HK-2 (cell line): Measurements from ENCODE around the gene RPS19.

Source experiments
- DNase-seq: peaks from one replicate; pipeline ENCODE4 v3.0.0-alpha.2; 2018; ENCODE audit not compliant: unreplicated experiment

The RPS19 gene

GRCh38 chr19:41879080-41879479 is 19.0 kb downstream of the RPS19 start:
- no peak for DNase-seq

DNA sequence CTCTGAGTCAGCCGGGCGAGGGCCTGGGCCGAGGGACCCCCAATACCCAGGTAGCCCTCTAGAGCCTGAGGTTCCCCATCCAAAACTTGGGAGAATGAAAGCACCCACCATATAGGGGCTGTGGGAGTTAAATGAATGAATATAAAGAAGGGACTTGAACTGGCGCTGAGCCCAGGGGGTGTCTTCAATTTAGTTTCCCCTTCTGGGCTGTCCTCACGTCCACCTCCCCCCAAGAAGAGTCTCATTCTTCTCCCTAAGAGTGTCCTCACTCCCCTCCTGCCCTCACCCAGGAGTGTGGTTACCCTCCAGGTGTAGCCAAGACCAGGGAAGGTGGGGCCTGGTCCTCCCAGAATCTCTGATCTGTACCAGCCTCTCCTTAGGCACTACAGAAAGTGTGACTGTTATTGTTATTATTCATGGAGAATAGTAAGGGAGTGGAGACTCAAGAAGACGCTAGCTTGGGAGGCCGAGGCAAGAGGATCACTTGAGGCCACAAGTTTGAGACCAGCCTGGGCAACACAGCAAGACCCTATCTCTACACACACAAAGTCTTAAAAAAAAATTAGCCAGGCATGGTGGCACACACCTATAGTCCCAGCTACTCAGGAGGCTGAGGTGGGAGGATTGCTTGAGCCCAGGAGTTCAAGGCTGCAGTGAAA is 19.7 kb downstream of the RPS19 start:
- no peak for DNase-seq

DNA sequence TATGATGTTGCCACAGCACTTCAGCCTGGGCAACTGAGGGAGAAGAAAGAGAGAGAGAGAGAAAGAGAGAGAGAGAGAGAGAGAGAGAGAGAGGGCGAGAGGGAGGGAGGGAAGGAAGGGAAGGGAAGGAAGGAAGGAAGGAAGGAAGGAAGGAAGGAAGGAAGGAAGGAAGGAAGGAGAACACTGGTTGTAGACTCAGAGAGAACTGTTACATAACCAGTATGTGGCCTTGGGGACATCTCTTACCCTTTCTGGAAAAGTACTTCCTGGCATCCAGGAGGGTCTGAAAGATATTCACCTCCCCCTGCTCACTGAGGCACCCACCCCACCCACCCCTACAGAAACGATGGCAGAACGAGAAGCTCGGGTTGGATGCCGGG is 20.3 kb downstream of the RPS19 start:
- no peak for DNase-seq

GRCh38 chr19:41882568-41883462 is 22.8 kb downstream of the RPS19 start, which contains the start of gene ARHGEF1:
ARHGEF1 (plus strand) TSS chr19:41883184; CDS start chr19:41888083, 4,899 bp downstream.
- peak; percentile 50 for DNase-seq

DNA sequence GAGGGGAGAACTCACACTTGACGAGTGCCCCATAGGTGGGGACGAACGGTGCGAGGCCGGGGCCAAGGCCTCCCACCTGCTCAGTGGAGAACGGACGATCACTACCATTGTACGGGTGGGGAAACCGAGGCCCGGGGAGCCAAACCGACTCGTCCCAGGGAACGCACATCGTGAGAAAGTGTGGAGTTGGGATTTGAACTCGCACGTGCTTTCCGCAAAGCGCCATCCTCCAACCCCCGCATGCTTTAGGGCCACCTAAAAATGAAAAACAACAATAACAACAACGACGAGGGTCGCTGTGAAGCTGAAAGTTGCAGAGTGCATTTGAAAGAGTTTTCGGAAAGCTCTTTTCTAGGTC is 23.4 kb downstream of the RPS19 start:
- no peak for DNase-seq

- DNase-seq = peak; percentile 95
Measured at GRCh38 chr19:41883821-41884733, 24.0 kb downstream of the RPS19 start.

- DNase-seq = no peak
Measured at GRCh38 chr19:41886761-41887710, 27.0 kb downstream of the RPS19 start.

GRCh38 chr19:41887711-41888382 is 27.8 kb downstream of the RPS19 start:
- peak; percentile 92 for DNase-seq

DNA sequence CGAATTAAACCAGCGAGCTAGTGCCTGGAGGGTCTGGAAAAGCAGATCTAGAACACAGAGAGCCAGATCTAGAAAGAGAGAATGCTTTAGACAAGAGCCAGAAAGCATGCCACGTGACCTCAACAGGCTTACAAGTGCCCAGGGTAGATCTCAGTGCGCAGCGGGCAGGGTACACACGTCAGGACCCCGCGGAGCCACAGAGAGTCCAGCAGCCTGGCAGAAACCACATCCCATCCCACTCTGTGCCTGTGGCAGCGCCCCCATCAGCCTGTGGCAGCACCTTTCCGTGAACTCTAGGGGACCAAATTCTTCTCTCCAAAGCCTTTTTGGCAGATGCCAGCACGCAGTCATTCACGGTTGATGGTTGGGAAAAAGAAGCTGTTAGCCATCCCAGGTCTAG is 28.9 kb downstream of the RPS19 start:
- no peak for DNase-seq

GRCh38 chr19:41889896-41890295 is 29.8 kb downstream of the RPS19 start:
- no peak for DNase-seq

DNA sequence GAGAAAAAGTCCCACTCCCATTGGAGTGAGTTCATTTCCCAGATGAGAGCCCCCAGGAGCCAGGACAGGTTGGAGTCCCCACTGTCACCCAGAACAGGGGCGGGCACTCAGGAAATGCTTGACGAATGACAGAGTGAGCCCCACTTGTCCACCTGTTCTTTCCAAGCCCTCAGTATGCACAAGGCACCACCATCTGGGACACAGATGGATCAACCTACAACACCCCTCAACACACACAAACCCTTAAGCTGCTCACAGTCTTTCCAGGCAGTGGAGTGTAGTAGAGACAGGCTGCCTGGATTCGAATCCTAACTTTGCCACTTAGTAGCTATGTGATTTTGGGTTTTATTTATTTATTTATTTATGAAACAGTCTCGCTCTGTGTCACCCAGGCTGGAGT is 30.9 kb downstream of the RPS19 start:
- DNase-seq = no peak

DNA sequence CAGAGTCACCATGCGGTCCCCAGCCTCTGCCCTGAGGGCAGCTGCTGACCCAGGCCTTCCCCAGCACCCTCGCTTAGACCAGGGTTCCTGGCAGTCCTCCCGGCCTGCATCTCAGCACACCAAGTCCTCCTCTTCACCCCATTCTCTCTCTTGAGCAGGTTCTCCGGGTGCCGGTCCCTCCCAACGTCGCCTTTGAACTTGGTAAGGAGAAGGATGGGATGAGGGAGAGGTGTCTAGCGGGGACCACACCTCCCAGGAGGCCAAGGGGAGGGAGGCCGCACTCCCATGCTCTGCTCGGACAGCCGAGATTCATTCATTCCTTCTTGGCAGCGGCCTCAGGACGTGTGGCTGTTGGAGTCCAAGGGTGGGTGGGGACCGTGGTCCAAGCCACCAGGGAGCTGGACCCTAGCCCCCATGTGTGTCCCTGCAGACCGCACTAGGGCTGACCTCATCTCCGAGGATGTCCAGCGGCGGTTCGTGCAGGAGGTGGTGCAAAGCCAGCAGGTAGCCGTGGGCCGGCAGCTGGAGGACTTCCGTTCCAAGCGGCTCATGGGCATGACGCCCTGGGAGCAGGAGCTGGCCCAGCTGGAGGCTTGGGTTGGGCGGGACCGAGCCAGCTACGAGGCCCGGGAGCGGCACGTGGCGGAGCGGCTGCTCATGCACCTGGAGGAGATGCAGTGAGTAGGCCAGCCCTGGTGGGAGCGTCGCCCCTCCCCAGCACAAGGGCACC is 32.3 kb downstream of the RPS19 start:
- no peak for DNase-seq

DNA sequence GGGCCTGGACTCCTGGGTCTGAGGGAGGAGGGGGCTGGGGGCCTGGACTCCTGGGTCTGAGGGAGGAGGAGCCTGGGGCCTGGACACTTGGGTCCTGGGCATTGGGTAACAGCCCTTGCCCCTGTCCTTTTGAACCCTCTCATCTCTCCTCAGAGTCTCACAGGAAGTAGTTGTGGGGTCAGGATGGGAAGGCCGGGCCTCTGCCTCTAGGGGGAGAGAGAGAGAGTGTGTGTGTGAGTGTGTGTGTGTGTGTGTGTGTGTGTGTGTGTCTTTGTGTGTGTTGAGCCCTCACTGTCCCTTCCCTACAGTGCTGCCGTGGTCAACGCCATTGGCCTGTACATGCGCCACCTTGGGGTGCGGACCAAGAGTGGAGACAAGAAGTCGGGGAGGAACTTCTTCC is 33.8 kb downstream of the RPS19 start:
- DNase-seq = peak; percentile 35

- DNase-seq = no peak
Measured at GRCh38 chr19:41894350-41894749, 34.3 kb downstream of the RPS19 start.

GRCh38 chr19:41895745-41896580 is 35.9 kb downstream of the RPS19 start:
- DNase-seq = no peak

GRCh38 chr19:41896581-41896942 is 36.5 kb downstream of the RPS19 start:
- DNase-seq = no peak

DNA sequence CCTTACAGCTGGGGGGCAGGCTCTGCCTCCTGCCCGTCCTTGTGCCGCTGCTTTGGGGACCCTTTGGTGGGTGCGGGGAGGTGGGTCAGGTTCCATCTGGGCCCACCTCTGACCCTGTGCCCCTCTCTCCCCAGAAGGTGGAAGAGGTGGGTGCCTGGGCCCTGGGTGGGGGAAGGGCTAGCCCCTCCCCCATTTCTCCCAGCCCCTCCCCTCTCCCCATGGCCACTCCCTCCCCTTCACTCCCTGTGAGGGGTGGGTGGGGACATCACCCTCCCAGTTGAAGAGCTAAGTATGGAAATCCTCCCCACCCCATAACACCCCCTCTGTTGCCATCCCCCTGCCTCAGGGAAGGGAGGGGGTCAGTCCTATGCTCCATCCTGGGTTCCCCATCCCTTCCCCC is 37.1 kb downstream of the RPS19 start:
- no peak for DNase-seq

DNA sequence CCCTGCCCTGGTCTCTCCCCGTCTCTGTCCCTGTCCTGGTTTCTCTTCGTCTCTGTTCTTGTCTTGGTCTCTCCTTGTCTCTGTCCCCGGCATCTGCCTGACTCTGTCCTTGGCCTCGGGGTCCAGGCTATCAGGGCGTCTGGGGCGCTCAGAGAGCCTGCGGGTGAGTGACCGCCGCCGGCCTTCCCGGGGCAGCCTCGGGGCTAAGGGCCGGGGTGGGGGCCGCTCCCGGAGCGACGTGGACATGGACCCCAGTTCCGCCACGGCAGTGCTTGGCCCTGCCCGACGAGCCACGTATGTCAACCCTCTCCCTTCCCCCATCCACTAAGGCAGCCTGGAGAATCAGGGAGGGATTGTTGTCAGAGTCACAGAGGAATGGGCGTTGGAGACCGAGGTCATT is 37.8 kb downstream of the RPS19 start:
- no peak for DNase-seq

GRCh38 chr19:41898235-41898634 is 38.2 kb downstream of the RPS19 start:
- DNase-seq = no peak
